OCI-LY1 (cell line): Measurements from ENCODE around the gene TTC6.

Source experiments
- H2AFZ ChIP-seq: fragments of 200-600 bp; sonication (generic), shearing (Covaris generic); 2 replicates; pipeline ENCODE4 v1.6.0; 2014; ENCODE audit warnings: antibody characterized with exemption, mild to moderate bottlenecking, low read length
- H3F3A ChIP-seq: fragments of 200-600 bp; sonication (generic), shearing (Covaris generic); 2 replicates; pipeline ENCODE4 v1.6.0; 2014; ENCODE audit warnings: mild to moderate bottlenecking, antibody characterized with exemption, low read length, moderate library complexity; ENCODE audit not compliant: insufficient read depth
- H3K27ac ChIP-seq: fragments of 200-600 bp; sonication (generic); 2 replicates; pipeline ENCODE4 v1.5.1; 2014; ENCODE audit warnings: low read length, mixed run types, mild to moderate bottlenecking, low read depth; ENCODE audit not compliant: poor library complexity, severe bottlenecking
- H3K27me3 ChIP-seq: fragments of 200-600 bp; sonication (generic); 2 replicates; pipeline ENCODE4 v1.6.0; 2014; ENCODE audit warnings: antibody characterized with exemption, mild to moderate bottlenecking, low read length, moderate library complexity; ENCODE audit not compliant: insufficient read depth
- H3K36me3 ChIP-seq: fragments of 200-600 bp; sonication (generic); 2 replicates; pipeline ENCODE4 v1.6.1; 2014; ENCODE audit warnings: mild to moderate bottlenecking, antibody characterized with exemption, low read length, moderate library complexity, mixed read lengths; ENCODE audit not compliant: insufficient read depth
- H3K4me1 ChIP-seq: fragments of 200-600 bp; sonication (generic); 2 replicates; pipeline ENCODE4 v1.5.1; 2014; ENCODE audit warnings: mild to moderate bottlenecking, low read length, moderate library complexity; ENCODE audit not compliant: insufficient read depth, severe bottlenecking
- H3K4me2 ChIP-seq: fragments of 200-600 bp; sonication (generic), shearing (Covaris generic); 2 replicates; pipeline ENCODE4 v1.6.1; 2014; ENCODE audit warnings: low read length
- H3K4me3 ChIP-seq: fragments of 200-600 bp; sonication (generic); 2 replicates; pipeline ENCODE4 v1.5.1; 2014; ENCODE audit warnings: low read length, low read depth, mild to moderate bottlenecking, mixed read lengths; ENCODE audit not compliant: poor library complexity, severe bottlenecking
- H3K79me2 ChIP-seq: fragments of 200-600 bp; shearing (Covaris generic); 2 replicates; pipeline ENCODE4 v1.6.1; 2016; ENCODE audit warnings: mixed run types, low read length, mixed read lengths; ENCODE audit not compliant: insufficient read depth
- H3K9ac ChIP-seq: fragments of 200-600 bp; sonication (generic), shearing (Covaris generic); 2 replicates; pipeline ENCODE4 v1.6.1; 2014; ENCODE audit warnings: mild to moderate bottlenecking, low read length, mixed read lengths
- H3K9me2 ChIP-seq: fragments of 200-600 bp; sonication (generic), shearing (Covaris generic); 2 replicates; pipeline ENCODE4 v1.6.1; 2014; ENCODE audit warnings: low read depth, mild to moderate bottlenecking, low read length, mixed read lengths
- H3K9me3 ChIP-seq: fragments of 200-600 bp; shearing (Covaris generic); 2 replicates; pipeline ENCODE4 v1.6.1; 2014; ENCODE audit warnings: low read length, mixed read lengths
- H4K20me1 ChIP-seq: fragments of 200-600 bp; sonication (generic), shearing (Covaris generic); 2 replicates; pipeline ENCODE4 v1.6.0; 2016; ENCODE audit warnings: mild to moderate bottlenecking, low read length; ENCODE audit not compliant: insufficient read depth
- EZH2 ChIP-seq: fragments of 200-600 bp; sonication (generic), shearing (Covaris generic); IDR thresholded peaks from 2 replicates; pipeline ENCODE4 v1.8.0; 2017; ENCODE audit warnings: borderline replicate concordance, mixed run types, mild to moderate bottlenecking, antibody characterized with exemption, low read length, moderate library complexity, mixed read lengths
- TF ChIP-seq, protein P1 (sequence below): fragments of 200-600 bp; sonication (generic), shearing (Covaris generic); IDR thresholded peaks from 2 replicates; pipeline ENCODE4 v1.5.1; 2017; ENCODE audit warnings: mild to moderate bottlenecking, antibody characterized with exemption, low read length, moderate library complexity, mixed read lengths

TTC6 gene

DNA sequence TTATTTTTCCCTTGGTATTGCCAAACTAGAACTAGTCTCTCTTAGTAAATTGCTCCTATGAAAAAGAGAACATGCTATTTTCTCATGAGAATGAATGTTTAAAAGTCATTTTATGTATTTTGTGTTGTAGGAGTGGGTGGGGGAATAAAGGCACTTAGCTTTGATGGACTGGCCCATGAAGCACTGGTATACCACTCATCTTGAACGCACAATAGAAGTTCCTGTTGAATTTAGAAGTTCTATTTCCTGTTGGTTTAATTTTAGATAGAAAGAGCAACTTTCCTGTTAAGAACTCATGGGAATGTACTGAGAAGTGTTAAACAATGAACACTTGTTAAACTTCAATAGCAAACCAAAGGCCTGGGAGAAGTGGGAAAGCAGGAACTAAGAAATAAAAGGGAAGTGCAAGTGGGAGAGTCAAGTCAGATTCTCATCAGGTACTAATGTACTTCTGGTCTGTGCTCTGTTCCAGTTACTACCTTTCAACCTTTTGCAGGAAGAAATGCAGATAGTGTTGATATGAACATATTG is 23.1 kb downstream of the TTC6 start:
- Histone ChIP-seq H4K20me1 (no peaks in the 10 kb centered on the region), H3K9me3 (no peaks in the 10 kb centered on the region; the same call in 1 of the 2 replicates), H3F3A (no peaks in the 10 kb centered on the region), H3K9ac (no peak overlapping the region), H3K4me2 (no peak overlapping the region), H3K79me2 (no peaks in the 10 kb centered on the region), H3K36me3 (no peaks in the 10 kb centered on the region), H2AFZ (no peak overlapping the region), H3K4me1 (no peaks in the 10 kb centered on the region), H3K27me3 (no peaks in the 10 kb centered on the region), H3K4me3 (no peak overlapping the region), H3K27ac (no peak overlapping the region), H3K9me2 (no peaks in the 10 kb centered on the region)
- TF ChIP-seq, protein P1, sequence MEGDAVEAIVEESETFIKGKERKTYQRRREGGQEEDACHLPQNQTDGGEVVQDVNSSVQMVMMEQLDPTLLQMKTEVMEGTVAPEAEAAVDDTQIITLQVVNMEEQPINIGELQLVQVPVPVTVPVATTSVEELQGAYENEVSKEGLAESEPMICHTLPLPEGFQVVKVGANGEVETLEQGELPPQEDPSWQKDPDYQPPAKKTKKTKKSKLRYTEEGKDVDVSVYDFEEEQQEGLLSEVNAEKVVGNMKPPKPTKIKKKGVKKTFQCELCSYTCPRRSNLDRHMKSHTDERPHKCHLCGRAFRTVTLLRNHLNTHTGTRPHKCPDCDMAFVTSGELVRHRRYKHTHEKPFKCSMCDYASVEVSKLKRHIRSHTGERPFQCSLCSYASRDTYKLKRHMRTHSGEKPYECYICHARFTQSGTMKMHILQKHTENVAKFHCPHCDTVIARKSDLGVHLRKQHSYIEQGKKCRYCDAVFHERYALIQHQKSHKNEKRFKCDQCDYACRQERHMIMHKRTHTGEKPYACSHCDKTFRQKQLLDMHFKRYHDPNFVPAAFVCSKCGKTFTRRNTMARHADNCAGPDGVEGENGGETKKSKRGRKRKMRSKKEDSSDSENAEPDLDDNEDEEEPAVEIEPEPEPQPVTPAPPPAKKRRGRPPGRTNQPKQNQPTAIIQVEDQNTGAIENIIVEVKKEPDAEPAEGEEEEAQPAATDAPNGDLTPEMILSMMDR: no peak
- no peak for TF ChIP-seq EZH2

DNA sequence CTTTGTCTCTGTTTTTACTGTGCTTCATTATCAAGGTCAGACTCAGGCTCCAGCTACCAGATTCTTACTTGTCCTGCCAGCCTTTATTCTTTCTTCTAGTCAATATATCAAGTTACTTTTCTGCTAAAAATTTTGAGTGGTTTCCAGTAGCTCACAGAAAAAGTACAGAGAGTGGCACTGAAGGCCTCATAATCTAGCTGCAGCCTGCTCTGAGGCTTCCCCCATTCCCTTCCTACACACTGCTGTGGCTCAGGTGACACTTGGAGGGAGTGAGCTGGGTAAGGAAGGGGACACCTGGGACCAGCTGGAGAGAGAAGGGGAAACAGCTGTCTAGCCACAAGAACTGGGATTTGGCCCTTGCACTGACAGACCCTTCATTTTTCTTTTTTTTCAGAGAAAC is 25.4 kb downstream of the TTC6 start:
- Histone ChIP-seq H3K36me3 (no peaks in the 10 kb centered on the region), H3K4me2 (no peak overlapping the region), H3K79me2 (no peaks in the 10 kb centered on the region), H3F3A (no peaks in the 10 kb centered on the region), H2AFZ (no peak overlapping the region), H3K27ac (no peak overlapping the region), H3K4me3 (no peak overlapping the region), H4K20me1 (no peaks in the 10 kb centered on the region), H3K9me3 (no peaks in the 10 kb centered on the region), H3K27me3 (no peaks in the 10 kb centered on the region), H3K9me2 (no peaks in the 10 kb centered on the region), H3K9ac (no peak overlapping the region), H3K4me1 (no peaks in the 10 kb centered on the region)
- TF ChIP-seq, protein P1: no peak
- no peak for TF ChIP-seq EZH2

DNA sequence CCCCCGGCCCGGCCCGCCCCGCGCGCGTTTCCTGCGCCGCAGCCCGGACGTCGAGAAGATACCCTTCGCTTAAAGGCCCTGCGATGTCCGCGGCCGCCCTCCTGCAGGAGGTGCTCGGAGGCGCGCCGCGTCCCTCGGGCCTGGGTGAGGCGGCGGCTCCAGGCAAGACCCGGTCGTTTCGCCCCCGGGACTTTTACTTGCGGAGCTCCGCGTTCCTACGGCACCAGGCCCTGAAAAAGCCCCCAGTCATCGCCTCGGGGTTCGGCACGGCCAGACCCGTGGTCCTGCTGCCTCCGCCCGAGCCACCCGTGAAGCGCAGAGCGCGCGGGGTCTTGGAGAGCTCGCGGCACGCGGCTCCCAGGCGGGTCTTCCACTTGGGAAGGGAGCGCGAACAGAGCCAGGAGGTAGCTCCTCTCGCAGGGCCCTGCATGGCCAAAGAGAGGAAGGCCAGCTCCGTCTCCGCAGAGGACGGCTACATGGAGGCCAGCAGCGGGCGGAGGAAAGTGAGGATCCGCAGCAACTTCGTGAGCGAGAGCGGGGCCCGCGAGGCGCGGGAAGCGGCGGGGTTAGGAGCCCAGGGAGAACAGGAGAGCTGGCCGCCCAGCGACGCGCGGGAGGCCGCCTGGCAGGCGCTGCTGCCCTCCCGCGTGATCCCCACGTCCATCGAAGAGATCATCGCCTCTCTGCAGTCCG is 26.9 kb downstream of the TTC6 start:
- Histone ChIP-seq H3K4me3 (no peak overlapping the region), H3K9ac (no peak overlapping the region), H2AFZ (no peak overlapping the region), H3K9me3 (no peaks in the 10 kb centered on the region), H3F3A (no peaks in the 10 kb centered on the region), H3K79me2 (no peaks in the 10 kb centered on the region), H4K20me1 (no peaks in the 10 kb centered on the region), H3K27ac (no peak overlapping the region), H3K9me2 (no peaks in the 10 kb centered on the region), H3K4me1 (no peaks in the 10 kb centered on the region), H3K36me3 (no peaks in the 10 kb centered on the region), H3K27me3 (no peaks in the 10 kb centered on the region), H3K4me2 (no peak overlapping the region)
- TF ChIP-seq EZH2: no peak
- TF ChIP-seq, protein P1: no peak
